HepG2 (cell line): ENCODE results near the gene TUBB3.

Source experiments
- ATF7 ChIP-seq, 2 experiments: fragments of 450-650 bp in 1 of 2; sonication (generic) in 1 of 2; formaldehyde crosslinking in 1 of 2; IDR thresholded peaks; 2 replicates each; pipeline versions ENCODE4 v1.4.0 to v1.6.1; 2016 to 2020; ENCODE audit warnings: antibody characterized with exemption in 1 of 2, mild to moderate bottlenecking in 1 of 2, missing genetic modification reagents in 1 of 2
- HNRNPUL1 ChIP-seq: fragments of 200-400 bp; formaldehyde crosslinking; IDR thresholded peaks from 2 replicates; pipeline ENCODE4 v1.6.1; 2017; ENCODE audit warnings: low read depth, mild to moderate bottlenecking, low read length, moderate library complexity
- JARID2 ChIP-seq: sonication (generic); formaldehyde crosslinking; IDR thresholded peaks from 2 replicates; pipeline ENCODE4 v1.8.1; 2023; ENCODE audit warnings: missing genetic modification reagents, inconsistent platforms; ENCODE audit not compliant: insufficient replicate concordance
- JUN ChIP-seq: sonication (generic); formaldehyde crosslinking; IDR thresholded peaks from 2 replicates; pipeline ENCODE4 v1.4.0; 2020; ENCODE audit warnings: mild to moderate bottlenecking, missing genetic modification reagents
- NBN ChIP-seq: fragments of 450-650 bp; conservative IDR thresholded peaks from 2 replicates; pipeline ENCODE4 v1.6.1; 2017
- NFYB ChIP-seq: sonication (generic); formaldehyde crosslinking; IDR thresholded peaks from 2 replicates; pipeline ENCODE4 v1.4.0; 2020; ENCODE audit warnings: missing genetic modification reagents
- POLR2AphosphoS5 ChIP-seq: IDR thresholded peaks from 2 replicates; pipeline ENCODE4 v1.6.1; 2012; ENCODE audit warnings: low read depth, low read length
- ZBTB1 ChIP-seq: sonication (generic); formaldehyde crosslinking; IDR thresholded peaks from 2 replicates; pipeline ENCODE4 v1.4.0; 2020; ENCODE audit warnings: missing genetic modification reagents, borderline replicate concordance
- ZNF605 ChIP-seq: sonication (generic); formaldehyde crosslinking; IDR thresholded peaks from 2 replicates; pipeline ENCODE4 v1.8.0; 2022; ENCODE audit warnings: mild to moderate bottlenecking, missing genetic modification reagents
- TF ChIP-seq, protein P1 (sequence below): sonication (generic); formaldehyde crosslinking; IDR thresholded peaks from 2 replicates; pipeline ENCODE4 v1.5.1; 2020; ENCODE audit warnings: mild to moderate bottlenecking, missing genetic modification reagents
- TF ChIP-seq, protein P2 (sequence below): sonication (generic); formaldehyde crosslinking; IDR thresholded peaks from 2 replicates; pipeline ENCODE4 v1.8.0; 2022; ENCODE audit warnings: missing genetic modification reagents, mild to moderate bottlenecking, borderline replicate concordance

DNA sequence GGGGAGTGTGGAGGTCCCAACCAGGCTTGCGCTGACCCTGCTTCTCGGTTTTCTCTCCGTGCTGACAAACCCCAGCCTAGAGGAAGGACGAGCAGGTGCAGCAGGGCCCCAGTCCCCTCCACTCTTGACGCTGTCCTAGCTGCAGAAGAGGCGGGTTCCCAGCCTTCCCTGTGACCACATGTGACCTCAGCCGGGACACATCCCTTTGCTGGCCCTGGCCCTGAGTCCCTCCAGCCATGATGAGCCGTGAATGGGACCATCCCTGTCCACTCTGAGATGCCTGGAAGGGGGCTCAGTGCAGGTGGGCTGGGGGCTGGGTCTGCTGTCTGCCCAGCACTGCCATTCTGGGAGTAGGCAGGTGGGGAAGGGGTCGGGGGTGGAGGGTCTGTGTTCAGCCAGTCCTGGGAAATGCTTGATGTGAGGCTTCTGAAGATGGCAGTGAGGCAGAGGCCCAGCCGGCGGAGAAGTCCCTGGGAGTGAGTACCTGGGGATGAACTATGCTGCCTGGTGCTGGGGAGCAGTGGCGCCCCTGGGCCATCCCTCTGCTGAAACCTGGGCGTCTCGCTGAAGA is 1.9 kb upstream of the TUBB3 start:
- no peak for TF ChIP-seq JARID2
- no peak for TF ChIP-seq ZBTB1
- no peak for TF ChIP-seq NBN
- TF ChIP-seq, protein P1, sequence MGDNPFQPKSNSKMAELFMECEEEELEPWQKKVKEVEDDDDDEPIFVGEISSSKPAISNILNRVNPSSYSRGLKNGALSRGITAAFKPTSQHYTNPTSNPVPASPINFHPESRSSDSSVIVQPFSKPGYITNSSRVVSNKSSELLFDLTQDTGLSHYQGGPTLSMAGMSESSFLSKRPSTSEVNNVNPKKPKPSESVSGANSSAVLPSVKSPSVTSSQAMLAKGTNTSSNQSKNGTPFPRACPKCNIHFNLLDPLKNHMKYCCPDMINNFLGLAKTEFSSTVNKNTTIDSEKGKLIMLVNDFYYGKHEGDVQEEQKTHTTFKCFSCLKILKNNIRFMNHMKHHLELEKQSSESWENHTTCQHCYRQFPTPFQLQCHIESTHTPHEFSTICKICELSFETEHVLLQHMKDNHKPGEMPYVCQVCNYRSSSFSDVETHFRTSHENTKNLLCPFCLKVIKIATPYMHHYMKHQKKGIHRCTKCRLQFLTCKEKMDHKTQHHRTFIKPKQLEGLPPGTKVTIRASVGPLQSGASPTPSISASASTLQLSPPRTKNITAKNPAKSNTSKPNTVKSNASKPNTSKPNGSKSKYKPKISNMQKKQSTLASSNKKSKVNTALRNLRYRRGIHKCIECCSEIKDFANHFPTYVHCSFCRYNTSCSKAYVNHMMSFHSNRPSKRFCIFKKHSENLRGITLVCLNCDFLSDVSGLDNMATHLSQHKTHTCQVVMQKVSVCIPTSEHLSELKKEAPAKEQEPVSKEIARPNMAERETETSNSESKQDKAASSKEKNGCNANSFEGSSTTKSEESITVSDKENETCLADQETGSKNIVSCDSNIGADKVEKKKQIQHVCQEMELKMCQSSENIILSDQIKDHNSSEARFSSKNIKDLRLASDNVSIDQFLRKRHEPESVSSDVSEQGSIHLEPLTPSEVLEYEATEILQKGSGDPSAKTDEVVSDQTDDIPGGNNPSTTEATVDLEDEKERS (CRISPR knock-in tag): no peak; the same call in 1 of the 2 replicates
- no peak for TF ChIP-seq ZNF605
- TF ChIP-seq ATF7 (IDR thresholded peaks at IDR 0.05): no peak
- no peak for TF ChIP-seq ATF7 (CRISPR knock-in tag; IDR thresholded peaks at IDR 0.05)
- TF ChIP-seq, protein P2, sequence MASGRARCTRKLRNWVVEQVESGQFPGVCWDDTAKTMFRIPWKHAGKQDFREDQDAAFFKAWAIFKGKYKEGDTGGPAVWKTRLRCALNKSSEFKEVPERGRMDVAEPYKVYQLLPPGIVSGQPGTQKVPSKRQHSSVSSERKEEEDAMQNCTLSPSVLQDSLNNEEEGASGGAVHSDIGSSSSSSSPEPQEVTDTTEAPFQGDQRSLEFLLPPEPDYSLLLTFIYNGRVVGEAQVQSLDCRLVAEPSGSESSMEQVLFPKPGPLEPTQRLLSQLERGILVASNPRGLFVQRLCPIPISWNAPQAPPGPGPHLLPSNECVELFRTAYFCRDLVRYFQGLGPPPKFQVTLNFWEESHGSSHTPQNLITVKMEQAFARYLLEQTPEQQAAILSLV: no peak
- no peak for TF ChIP-seq JUN (CRISPR knock-in tag)
- TF ChIP-seq NFYB: no peak
- no peak for TF ChIP-seq POLR2AphosphoS5
- TF ChIP-seq HNRNPUL1: no peak
